Adrenal gland (tissue), 12 donors: ENCODE data around the gene UGGT1. TPM values are rescaled to one million over a fixed set of nuclear protein-coding genes. Genes with fewer than 3 reads are reported as not detected.

Source experiments
- DNase-seq, 7 donors: peaks; one replicate each; pipeline ENCODE4 v3.0.0-alpha.2; 2019 to 2020
- H3K27ac ChIP-seq, 5 donors: fragments of 200-600 bp; sonication (generic) in 4 of 5; 1 replicate in 3 of 5; 2 replicates in 2 of 5; pipeline versions ENCODE4 v1.5.1 to v1.8.0; 2016 to 2020; ENCODE audit warnings: mild to moderate bottlenecking in 1 of 5
- H3K27me3 ChIP-seq: fragments of 200-600 bp; 2 replicates; pipeline ENCODE4 v1.8.0; 2021
- H3K36me3 ChIP-seq, 2 donors: fragments of 200-600 bp; replicated peaks in 1 of 2; 1 replicate in 1 of 2; 2 replicates in 1 of 2; pipeline versions ENCODE4 v1.5.1 to v1.8.0; 2018 to 2022
- H3K4me1 ChIP-seq, 2 donors: fragments of 200-600 bp; replicated peaks in 1 of 2; 1 replicate in 1 of 2; 2 replicates in 1 of 2; pipeline versions ENCODE4 v1.5.1 to v1.8.0; 2018 to 2021
- H3K4me3 ChIP-seq, 4 donors: fragments of 200-600 bp; sonication (generic) in 3 of 4; one replicate each; pipeline ENCODE4 v1.5.1; 2016 to 2018
- H3K9me3 ChIP-seq, 3 donors: fragments of 200-600 bp; sonication (generic) in 1 of 3; replicated peaks in 1 of 3; 1 replicate in 2 of 3; 2 replicates in 1 of 3; pipeline versions ENCODE4 v1.5.1 to v1.8.0; 2016 to 2021
- CTCF ChIP-seq, 6 experiments: fragments of 450-650 bp in 4 of 6; fragments of 200-600 bp in 2 of 6; sonication (generic) in 1 of 6; IDR thresholded peaks; 1 replicate in 5 of 6; 2 replicates in 1 of 6; pipeline versions ENCODE4 v1.5.1 to v1.8.0; 2016 to 2021; ENCODE audit warnings: antibody characterized with exemption in 6 of 6, mild to moderate bottlenecking in 2 of 6, moderate library complexity in 1 of 6
- POLR2A ChIP-seq, 2 donors: fragments of 450-650 bp; IDR thresholded peaks; one replicate each; pipeline ENCODE4 v1.6.1; 2017; ENCODE audit warnings: antibody characterized with exemption in 2 of 2, mild to moderate bottlenecking in 2 of 2, moderate library complexity in 1 of 2
- WGBS, 4 donors: extraction: QIAGEN DNeasy Blood & Tissue Kit in 2 of 4; methylation state at CpG; one replicate each; pipeline versions ENCODE4 v1.1.5 to v1.1.7; 2013 to 2017; 5-methylcytosine and 5-hydroxymethylcytosine counted together
- intact Hi-C, 2 donors: fragments of 100-400 bp; cut with DNase I; formaldehyde crosslinking; loops; one replicate each; pipeline versions ENCODE4 v1.14.1 to v1.15.0; 2022 to 2023
- polyA plus RNA-seq, 3 donors: library from polyadenylated mRNA; stranded (reverse); fragments of 200-250 nt in 2 of 3; fragments of 350-450 nt in 1 of 3; fragmentation: Illumina TruSeq in 1 of 3; extraction: RNeasy Lipid Tissue Mini Kit (QIAGEN cat#74804) in 1 of 3; gene quantifications; one replicate each; pipeline ENCODE4 v1.2.3, GENCODE V29; 2013 to 2014
- total RNA-seq, 9 donors: library from RNA; depleted of rRNA in 4 of 9; stranded (reverse); fragments of >200 nt in 4 of 9; fragments of 120-200 nt in 1 of 9; fragmentation: NEBNext Ultra II Directional in 1 of 9; extraction: Animal tissue kit (Norgen Biotek cat#: 25700) in 1 of 9; gene quantifications; one replicate each; pipeline versions ENCODE4 v1.1.0 to v1.2.4, GENCODE V29; 2013 to 2023
- donor health status: healthy with polysubstance abuse.
- donor health status: Bipolar disorder and iron deficiency.
- donor health status: DM: yes; HTN: yes; CAD: no.
- donor health status: DM: no; HTN: no; CAD: no.
- donor health status: DM: no; HTN: no; CAD: no.
- donor health status: DM: yes; HTN: yes; CAD: no.

Gene UGGT1
- total and polyA plus RNA-seq, 12 donors: 6.6 to 67.5 (median 41.5) TPM

GRCh38 chr2:128169094-128169493, 78.1 kb downstream of the UGGT1 start:
- H3K4me1 ChIP-seq: peaks cover 4 to 9% of the 10 kb centered on the region in 2 donors

GRCh38 chr2:128169497-128169896, 78.5 kb downstream of the UGGT1 start:
- Histone ChIP-seq H3K27me3 (no peaks in the 10 kb centered on the region), H3K9me3 (no peaks in the 10 kb centered on the region), H3K27ac (no peak overlapping the region), H3K4me1 (peaks cover 4 to 9% of the 10 kb centered on the region in 2 donors), H3K4me3 (no peak overlapping the region), H3K36me3 (peaks cover 0 to 64% of the 10 kb centered on the region in 2 donors)
- TF ChIP-seq POLR2A (IDR thresholded peaks at IDR 0.05): no peak
- TF ChIP-seq CTCF (IDR thresholded peaks at IDR 0.05): no peak
- 76 to 86% (median 80%) methylated on average over 3 of the region's 3 CpGs for WGBS, 4 donors
- no peak for DNase-seq
- intact Hi-C loops: no loop called here

More at GRCh38 chr2:128169094-128169493, 78.1 kb downstream of the UGGT1 start:
- Histone ChIP-seq H3K27ac (no peak overlapping the region), H3K27me3 (no peaks in the 10 kb centered on the region), H3K4me3 (no peak overlapping the region), H3K9me3 (no peaks in the 10 kb centered on the region), H3K36me3 (peaks cover 0 to 63% of the 10 kb centered on the region in 2 donors)
- DNase-seq: no peak
- intact Hi-C loops: no loop called here
- no peak for TF ChIP-seq POLR2A (IDR thresholded peaks at IDR 0.05)
- no peak for TF ChIP-seq CTCF (IDR thresholded peaks at IDR 0.05)
- 90 to 96% (median 93%) methylated on average over 4 of the region's 4 CpGs for WGBS, 4 donors

GRCh38 chr2:128169933-128170709, 79.1 kb downstream of the UGGT1 start:
- intact Hi-C loops: loop anchor here (10.0 kb wide), 2 partner anchors 65 to 565 kb away; no protein-coding TSS in a partner anchor
- Histone ChIP-seq H3K4me3 (no peak overlapping the region), H3K9me3 (no peaks in the 10 kb centered on the region), H3K27me3 (no peaks in the 10 kb centered on the region), H3K4me1 (peaks cover 4 to 9% of the 10 kb centered on the region in 2 donors), H3K36me3 (peaks cover 0 to 65% of the 10 kb centered on the region in 2 donors), H3K27ac (no peak overlapping the region)
- DNase-seq: no peak
- WGBS, 4 donors: 38 to 65% (median 53%) methylated on average over 4 of the region's 4 CpGs
- TF ChIP-seq POLR2A (IDR thresholded peaks at IDR 0.05) (no peak), CTCF (IDR thresholded peaks at IDR 0.05) (no peak)

GRCh38 chr2:128170776-128171175, 79.8 kb downstream of the UGGT1 start:
- DNase-seq: no peak
- H3K36me3 ChIP-seq: peaks cover 0 to 65% of the 10 kb centered on the region in 2 donors
- intact Hi-C loops: loop anchor here (10.0 kb wide), 2 partner anchors 64 to 564 kb away; no protein-coding TSS in a partner anchor
- H3K9me3 ChIP-seq: no peaks in the 10 kb centered on the region
- peaks cover 4 to 9% of the 10 kb centered on the region in 2 donors for H3K4me1 ChIP-seq
- 77 to 91% (median 85%) methylated on average over 6 of the region's 6 CpGs for WGBS, 4 donors
- H3K27ac ChIP-seq: no peak overlapping the region
- H3K27me3 ChIP-seq: no peaks in the 10 kb centered on the region
- no peak for TF ChIP-seq CTCF (IDR thresholded peaks at IDR 0.05)
- no peak overlapping the region for H3K4me3 ChIP-seq
